OCI-LY7 (cell line): ENCODE results near the gene TRAF3.

Source experiments
- EZH2phosphoT487 ChIP-seq: fragments of 200-600 bp; sonication (generic); IDR thresholded peaks from 2 replicates; pipeline ENCODE4 v1.6.1; 2018; ENCODE audit warnings: low read depth, borderline replicate concordance, mild to moderate bottlenecking, mixed run types, antibody characterized with exemption, low read length, moderate library complexity, mixed read lengths
- TF ChIP-seq, protein P1 (sequence below): fragments of 200-600 bp; sonication (generic); conservative IDR thresholded peaks from 2 replicates; pipeline ENCODE4 v1.5.1; 2014; ENCODE audit warnings: mild to moderate bottlenecking, antibody characterized with exemption, low read length, moderate library complexity, mixed read lengths

DNA sequence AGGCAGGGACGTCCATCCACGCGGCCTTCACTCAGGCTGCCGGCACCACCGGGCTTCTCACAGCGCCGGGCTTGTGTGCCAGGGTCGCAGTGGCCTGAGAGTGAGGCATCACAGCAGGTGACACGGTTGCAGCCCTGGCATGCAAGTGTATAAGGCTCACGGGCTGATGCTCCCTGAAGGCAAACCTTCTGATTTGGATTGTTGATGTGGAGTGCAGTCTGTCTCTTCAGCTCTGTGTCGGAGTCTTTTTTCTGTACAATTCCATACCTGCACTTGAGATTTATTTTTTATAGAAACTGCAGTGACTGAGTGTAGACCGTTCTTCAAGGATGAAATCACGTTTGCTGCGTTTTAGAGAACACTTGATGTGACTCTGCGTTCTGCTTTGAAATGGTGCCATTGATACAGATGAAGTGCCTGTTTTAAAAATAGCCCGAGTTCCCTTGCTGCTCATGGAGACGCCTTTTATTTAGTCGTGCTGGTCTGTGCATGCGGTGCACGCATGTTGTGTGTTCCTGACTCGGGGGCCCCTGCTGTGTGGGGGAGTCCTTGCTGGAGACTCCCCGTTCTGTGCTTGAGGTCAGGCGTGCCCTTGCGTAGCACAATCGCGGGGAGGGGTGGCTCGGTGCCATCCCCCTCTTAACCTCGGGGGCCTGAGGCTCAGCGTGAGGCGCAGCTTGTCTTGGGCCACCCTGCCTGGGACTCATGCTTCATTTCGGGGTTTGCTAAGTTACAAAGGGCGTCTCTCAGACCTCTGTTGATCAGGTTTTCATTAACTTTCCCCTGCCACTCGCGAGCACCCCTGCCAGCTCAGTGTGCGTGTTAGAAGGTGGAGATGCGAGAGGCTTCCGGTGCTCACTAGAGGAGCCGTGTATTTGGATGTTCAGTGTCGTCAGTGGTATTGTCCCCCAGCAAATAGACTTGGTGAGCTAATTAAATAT is 123.7 kb downstream of the TRAF3 start:
- TF ChIP-seq, protein P1, sequence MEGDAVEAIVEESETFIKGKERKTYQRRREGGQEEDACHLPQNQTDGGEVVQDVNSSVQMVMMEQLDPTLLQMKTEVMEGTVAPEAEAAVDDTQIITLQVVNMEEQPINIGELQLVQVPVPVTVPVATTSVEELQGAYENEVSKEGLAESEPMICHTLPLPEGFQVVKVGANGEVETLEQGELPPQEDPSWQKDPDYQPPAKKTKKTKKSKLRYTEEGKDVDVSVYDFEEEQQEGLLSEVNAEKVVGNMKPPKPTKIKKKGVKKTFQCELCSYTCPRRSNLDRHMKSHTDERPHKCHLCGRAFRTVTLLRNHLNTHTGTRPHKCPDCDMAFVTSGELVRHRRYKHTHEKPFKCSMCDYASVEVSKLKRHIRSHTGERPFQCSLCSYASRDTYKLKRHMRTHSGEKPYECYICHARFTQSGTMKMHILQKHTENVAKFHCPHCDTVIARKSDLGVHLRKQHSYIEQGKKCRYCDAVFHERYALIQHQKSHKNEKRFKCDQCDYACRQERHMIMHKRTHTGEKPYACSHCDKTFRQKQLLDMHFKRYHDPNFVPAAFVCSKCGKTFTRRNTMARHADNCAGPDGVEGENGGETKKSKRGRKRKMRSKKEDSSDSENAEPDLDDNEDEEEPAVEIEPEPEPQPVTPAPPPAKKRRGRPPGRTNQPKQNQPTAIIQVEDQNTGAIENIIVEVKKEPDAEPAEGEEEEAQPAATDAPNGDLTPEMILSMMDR, result no peak
- no peak for TF ChIP-seq EZH2phosphoT487
